ENCODE results near the gene CEP135.
"Not testable (repeated sequence)": the region's sequence is repeated elsewhere in the genome, so short reads cannot be mapped to it uniquely, and the experiment has no call there.

The CEP135 gene

DNA sequence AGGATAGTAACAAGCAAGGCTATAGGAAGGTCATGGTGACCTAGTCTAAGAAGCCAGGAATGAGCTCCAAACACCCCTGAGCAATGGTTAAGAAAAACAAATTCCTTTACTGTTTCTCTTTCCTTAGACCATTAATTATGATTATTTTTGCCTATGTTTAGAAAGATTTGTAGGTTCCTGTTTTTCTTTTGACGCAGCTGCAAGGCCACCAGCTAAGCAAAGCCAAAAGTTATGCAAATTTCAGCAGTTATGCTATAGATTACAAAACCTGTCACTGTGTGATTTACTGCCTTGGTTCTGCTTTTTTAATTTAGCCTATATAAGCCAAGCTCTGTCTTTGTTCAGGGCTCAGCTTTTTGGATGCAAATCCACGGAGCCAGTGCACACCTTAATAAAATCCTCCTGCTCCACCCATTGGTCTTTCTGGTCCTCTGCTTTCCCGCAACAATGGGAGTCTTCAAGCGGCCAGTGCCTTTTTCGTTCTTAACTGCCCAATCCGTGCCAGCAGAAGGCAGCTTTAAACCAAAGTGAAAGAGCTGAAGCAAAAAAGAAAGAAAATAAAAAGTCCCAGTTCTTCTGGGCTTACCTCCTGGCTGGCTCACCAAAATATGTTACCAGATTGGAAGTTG lies 1.4 kb upstream of the CEP135 start:
- peak; percentile 72 for DNase-seq (ENCODE audit: low read depth)

- peak; percentile 97 for DNase-seq (ENCODE audit: low read depth)
Measured at GRCh38 chr4:55947912-55948725, 626 bp upstream of the CEP135 start.

GRCh38 chr4:55949482-55949802 lies 697 bp downstream of the CEP135 start:
- no peak for DNase-seq (ENCODE audit: low read depth)

DNA sequence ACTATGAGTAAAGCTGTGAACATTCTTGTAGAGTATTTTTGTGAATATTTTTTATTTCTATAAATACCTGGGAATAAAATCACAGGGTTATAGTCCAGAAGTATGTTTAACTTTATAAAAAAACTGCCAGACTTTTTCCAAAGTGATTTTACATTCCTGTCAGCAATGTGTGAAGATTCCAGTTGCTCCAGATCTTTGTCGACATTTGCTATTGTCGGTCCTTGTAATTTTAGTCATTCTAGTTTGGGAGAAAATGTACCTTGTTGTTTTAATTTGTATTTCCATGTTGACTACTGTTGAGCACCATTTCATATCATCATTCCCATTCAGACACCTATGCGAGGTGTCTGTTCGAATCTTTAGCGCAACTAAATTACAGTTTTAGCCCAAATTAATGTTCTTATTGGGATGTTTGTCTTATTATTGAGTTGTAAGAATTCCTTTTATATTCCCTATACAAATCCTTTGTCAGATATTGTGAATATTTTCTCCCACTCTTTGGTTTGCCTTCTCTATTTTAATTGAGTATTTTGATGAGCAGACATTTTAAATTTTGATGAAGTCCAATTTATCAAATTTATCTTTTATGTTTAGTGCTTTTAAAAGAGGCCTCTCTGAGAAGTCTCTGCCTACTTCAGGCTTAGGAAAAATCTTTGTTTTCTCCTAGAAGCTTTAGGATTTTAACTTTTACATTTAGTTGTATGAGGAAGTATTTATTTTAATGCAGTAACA lies 2.6 kb downstream of the CEP135 start:
- no peak for DNase-seq (ENCODE audit: low read depth)

GRCh38 chr4:55955710-55956109 lies 7.0 kb downstream of the CEP135 start:
- DNase-seq (ENCODE audit: low read depth) = no peak

DNA sequence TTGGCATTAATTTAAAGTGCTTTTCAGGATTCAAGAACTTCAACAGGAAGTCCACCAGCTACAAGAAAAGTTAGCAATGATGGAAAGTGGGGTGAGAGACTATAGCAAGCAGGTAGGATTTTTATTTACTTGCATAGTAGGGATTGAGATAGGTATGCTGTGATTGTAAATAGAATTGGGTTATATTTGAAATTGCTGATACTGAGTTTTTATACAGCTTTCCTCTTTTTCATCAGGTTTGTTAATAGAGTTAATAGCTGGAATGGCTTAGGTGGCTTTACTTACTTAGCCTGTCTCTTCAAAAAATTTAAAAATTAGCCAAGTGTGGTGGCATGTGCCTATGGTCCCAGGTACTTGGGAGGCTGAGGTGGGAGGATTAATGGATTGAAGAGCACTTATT lies 10.9 kb downstream of the CEP135 start:
- DNase-seq (ENCODE audit: low read depth) = no peak

- no peak for DNase-seq (ENCODE audit: low read depth)
Measured at GRCh38 chr4:55964046-55964445, 15.3 kb downstream of the CEP135 start.

- DNase-seq (ENCODE audit: low read depth) = no peak
Measured at GRCh38 chr4:55965585-55965984, 16.8 kb downstream of the CEP135 start.

DNA sequence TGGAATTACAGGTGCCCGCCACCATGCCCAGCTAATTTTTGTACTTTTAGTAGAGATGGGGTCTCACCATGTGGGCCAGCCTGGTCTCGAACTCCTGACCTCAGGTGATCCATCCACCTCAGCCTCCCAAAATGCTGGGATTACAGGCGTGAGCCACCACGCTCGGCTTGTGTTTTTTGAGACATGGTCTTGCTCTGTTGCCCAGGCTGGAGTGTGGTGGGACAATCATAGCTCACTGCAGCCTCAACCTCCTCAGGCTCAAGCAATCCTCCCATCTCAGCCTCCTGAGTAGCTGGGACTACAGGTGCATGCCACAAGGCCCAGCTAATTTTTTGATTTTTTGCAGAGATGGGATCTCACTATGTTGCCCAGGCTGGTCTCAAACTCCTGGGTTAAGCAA lies 17.6 kb downstream of the CEP135 start:
- DNase-seq (ENCODE audit: low read depth) = not testable (repeated sequence)

GRCh38 chr4:55967376-55967775 lies 18.6 kb downstream of the CEP135 start:
- DNase-seq (ENCODE audit: low read depth) = no peak

DNA sequence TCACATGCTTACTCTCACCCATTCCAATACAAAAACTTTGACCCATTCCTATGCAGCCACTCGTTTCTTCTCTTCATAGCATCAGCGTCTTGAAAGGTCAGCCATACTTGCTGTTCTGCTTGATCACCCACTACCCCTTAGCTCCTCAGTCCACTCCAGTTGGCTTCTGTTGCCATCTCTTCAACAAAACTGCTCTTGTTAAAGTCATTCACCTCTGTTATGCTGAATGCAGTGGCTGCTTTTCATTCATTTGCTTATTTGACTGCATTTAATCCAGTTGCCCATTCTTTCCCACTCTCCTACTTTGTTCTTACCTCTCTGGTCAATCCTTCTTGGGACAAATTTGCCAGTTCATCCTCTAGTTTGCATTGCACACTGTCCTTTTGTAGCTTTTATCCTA lies 24.9 kb downstream of the CEP135 start:
- DNase-seq (ENCODE audit: low read depth) = no peak

- no peak for DNase-seq (ENCODE audit: low read depth)
Measured at GRCh38 chr4:55977811-55978210, 29.1 kb downstream of the CEP135 start.

DNA sequence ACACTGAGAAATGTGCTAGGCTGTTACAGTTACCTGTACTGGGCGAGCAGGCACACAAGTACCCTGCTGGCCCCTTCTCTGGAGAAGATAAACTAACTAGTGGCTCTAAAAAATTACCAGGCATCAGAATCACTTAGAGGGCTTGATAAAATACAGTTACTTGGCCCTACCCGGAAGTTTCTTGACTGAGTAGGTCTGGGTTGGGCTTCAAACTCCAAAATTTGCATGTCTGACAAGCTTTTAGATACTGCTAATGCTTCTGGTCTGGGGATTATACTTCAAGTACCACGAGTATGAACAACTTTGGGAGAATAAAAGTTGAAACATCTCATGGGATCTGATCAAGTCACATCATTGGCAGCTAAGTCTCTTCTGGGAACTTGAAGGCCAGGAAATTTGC lies 30.8 kb downstream of the CEP135 start:
- no peak for DNase-seq (ENCODE audit: low read depth)

GRCh38 chr4:55980725-55981124 lies 32.0 kb downstream of the CEP135 start:
- DNase-seq (ENCODE audit: low read depth) = no peak

- no peak for DNase-seq (ENCODE audit: low read depth)
Measured at GRCh38 chr4:55982976-55983375, 34.2 kb downstream of the CEP135 start.

DNA sequence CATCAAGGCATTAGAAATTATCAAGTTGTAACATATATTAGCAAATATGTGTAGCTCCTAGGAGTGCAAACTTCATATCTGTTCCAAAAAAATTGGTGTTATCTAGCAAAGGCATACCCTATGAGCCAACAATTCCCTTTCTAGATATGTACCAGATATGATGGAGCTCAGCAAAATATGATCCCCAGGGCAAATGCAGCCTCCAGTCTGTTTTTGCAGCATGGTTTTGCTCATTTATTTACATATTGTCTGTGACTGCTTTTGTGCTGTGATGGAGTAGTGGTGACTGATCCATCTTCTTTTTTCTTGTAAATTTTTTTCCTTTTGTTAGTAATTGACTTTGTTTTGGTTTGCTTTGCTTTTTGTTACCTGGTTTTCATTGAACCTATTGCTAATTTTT lies 41.0 kb downstream of the CEP135 start:
- DNase-seq (ENCODE audit: low read depth) = no peak

DNA sequence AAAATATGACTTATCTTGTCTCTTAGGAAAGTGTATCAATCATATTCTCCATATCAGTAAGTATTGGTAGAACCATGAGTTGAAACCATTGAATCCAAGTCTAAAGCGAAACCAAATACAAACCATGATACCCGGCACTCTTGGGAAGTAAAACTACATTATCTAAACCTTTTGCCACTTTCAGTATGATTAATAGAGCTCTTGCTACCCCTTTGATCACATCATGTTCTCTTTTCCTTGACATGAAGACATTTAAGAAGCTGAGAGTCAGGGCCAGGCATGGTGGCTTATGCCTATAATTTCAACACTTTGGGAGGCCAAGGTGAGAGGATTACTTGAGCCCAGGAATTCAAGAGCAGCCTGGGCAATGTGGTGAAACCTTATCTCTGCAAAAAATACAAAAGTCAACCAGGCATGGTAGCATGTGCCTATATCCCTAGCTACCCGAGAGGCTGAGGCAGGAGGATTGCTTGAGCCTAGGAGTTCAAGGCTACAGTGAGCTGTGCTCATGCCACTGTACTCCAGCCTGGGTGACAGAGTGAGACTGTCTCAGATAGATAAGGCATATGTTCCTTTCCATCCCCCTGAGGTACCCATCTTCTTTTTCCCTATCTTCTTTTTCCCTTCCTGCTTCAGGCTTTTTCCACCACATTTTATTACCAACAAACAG lies 45.4 kb downstream of the CEP135 start:
- DNase-seq (ENCODE audit: low read depth) = no peak

- DNase-seq (ENCODE audit: low read depth) = no peak
Measured at GRCh38 chr4:55996646-55997045, 47.9 kb downstream of the CEP135 start.

DNA sequence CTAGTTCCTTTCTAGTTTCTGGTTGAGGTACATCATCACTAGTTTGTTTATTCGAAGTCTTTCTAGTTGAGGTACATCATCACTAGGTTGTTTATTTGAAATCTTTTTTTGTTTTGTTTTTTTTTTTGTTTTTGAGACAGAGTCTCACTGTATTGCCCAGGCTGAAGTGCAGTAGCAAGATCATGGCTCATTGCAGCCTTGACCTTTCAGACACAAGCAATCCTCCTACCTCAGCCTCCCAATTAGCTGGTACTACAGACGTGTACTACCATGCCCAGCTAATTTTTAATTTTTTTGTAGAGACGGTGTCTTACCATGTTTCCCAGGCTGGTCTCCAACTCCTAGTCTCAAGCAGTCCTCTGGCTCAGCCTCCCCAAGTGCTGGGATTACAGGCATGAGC lies 54.9 kb downstream of the CEP135 start:
- no peak for DNase-seq (ENCODE audit: low read depth)

DNA sequence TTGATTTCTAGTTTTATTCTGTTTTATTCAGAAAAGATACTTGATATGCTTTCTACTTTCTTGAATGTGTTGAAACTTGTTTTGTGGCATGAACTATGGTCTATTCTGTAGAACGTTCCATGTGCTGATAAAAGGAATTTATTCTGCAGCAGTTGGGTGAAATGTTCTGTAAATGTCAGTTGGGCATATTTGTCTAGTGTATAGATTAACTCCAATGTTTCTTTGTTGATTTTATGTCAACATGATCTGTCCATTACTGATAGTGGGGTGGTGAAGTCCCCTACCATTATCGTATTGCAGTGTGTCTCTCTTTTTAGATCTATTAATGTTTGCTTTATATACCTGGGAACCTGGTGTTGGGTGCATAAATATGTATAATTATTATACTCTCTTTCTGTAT lies 55.5 kb downstream of the CEP135 start:
- DNase-seq (ENCODE audit: low read depth) = no peak

DNA sequence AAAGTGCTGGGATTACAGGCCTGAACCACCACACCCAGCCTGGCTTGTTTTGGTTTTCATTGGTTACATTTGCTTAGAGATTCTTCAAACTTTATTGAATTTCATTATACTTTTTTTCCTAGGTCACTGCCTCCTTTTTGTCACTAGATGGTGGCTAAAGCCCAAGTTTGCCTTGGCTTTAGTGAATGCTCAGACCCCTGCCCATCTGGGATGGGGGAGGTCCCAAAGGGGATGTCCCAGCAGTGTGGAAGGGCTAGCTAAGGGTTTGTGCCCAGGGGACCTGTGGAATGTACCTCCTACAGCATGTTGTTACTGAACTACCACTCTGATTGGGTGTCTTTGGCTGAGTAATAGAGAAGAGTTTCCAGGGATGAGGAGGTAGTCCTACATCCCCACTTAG lies 58.4 kb downstream of the CEP135 start:
- DNase-seq (ENCODE audit: low read depth) = no peak

DNA sequence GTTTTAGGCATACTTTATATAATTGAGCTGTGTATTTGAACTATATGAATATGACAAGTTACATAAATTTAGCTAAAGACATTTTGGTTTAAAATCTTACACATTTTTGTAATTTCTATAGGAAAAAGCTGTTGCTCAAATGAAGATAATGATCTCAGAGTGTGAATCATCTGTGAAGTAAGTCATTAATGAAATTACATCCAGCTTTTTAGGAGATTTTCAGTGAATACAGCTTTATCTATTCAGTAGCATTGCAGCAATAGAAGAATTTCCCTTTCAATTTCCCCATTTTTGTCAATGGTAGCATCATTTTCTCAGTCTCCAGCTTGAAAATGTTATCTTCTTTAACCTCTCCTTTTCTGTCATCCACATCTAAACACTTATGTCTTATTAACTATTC lies 59.5 kb downstream of the CEP135 start:
- DNase-seq (ENCODE audit: low read depth) = no peak

GRCh38 chr4:56026596-56026995 lies 77.9 kb downstream of the CEP135 start:
- DNase-seq (ENCODE audit: low read depth) = peak; percentile 16
